Upper lobe of left lung (tissue), 6 donors: Measurements from ENCODE around the gene WLS. TPM values are rescaled to one million over a fixed set of nuclear protein-coding genes. Genes with fewer than 3 reads are reported as not detected.
A peak's percentile ranks its signal among the peaks of the same experiment; 100 is the strongest.

Experiments
- ATAC-seq, 2 donors: fragments of 200-7000 bp; cut with Tn5 transposase; one replicate each; pipeline ENCODE4 v1.9.1; 2022; ENCODE audit warnings: mild to moderate bottlenecking in 2 of 2, moderate library complexity in 2 of 2; ENCODE audit not compliant: low FRiP score in 2 of 2
- DNase-seq, 2 donors: peaks; one replicate each; pipeline ENCODE4 v3.0.0-alpha.2; 2019 to 2020
- H3K27ac ChIP-seq, 4 donors: fragments of 200-600 bp; sonication (generic); one replicate each; pipeline ENCODE4 v1.5.1; 2016 to 2019
- H3K27me3 ChIP-seq, 4 donors: fragments of 200-600 bp; sonication (generic); one replicate each; pipeline ENCODE4 v1.5.1; 2017 to 2019
- H3K36me3 ChIP-seq, 4 donors: fragments of 200-600 bp; sonication (generic); one replicate each; pipeline ENCODE4 v1.5.1; 2016 to 2019
- H3K4me1 ChIP-seq, 4 donors: fragments of 200-600 bp; sonication (generic); one replicate each; pipeline ENCODE4 v1.5.1; 2018 to 2019
- H3K4me3 ChIP-seq, 4 donors: fragments of 200-600 bp; sonication (generic); one replicate each; pipeline ENCODE4 v1.5.1; 2017 to 2019; ENCODE audit warnings: mild to moderate bottlenecking in 2 of 4, moderate library complexity in 1 of 4
- H3K9me3 ChIP-seq, 4 donors: fragments of 200-600 bp; sonication (generic); one replicate each; pipeline ENCODE4 v1.5.1; 2018 to 2019
- CTCF ChIP-seq, 6 experiments: fragments of 450-650 bp in 4 of 6; fragments of 200-600 bp in 2 of 6; sonication (generic) in 2 of 6; IDR thresholded peaks; one replicate each; pipeline ENCODE4 v1.5.1; 2016 to 2019; ENCODE audit warnings: antibody characterized with exemption in 6 of 6
- EP300 ChIP-seq, 4 donors: sonication (generic); formaldehyde crosslinking; IDR thresholded peaks; one replicate each; pipeline ENCODE4 v1.5.1; 2017; ENCODE audit warnings: antibody characterized with exemption in 4 of 4, control low read depth in 2 of 4
- POLR2A ChIP-seq, 4 donors: fragments of 450-650 bp; IDR thresholded peaks; one replicate each; pipeline ENCODE4 v1.5.1; 2016 to 2017; ENCODE audit warnings: antibody characterized with exemption in 4 of 4, mild to moderate bottlenecking in 2 of 4
- POLR2AphosphoS5 ChIP-seq, 2 donors: sonication (generic); formaldehyde crosslinking; IDR thresholded peaks; one replicate each; pipeline ENCODE4 v1.5.1; 2017; ENCODE audit warnings: antibody characterized with exemption in 2 of 2
- WGBS, 2 donors: methylation state at CpG; one replicate each; pipeline ENCODE4 v1.1.5; 2017 to 2018; 5-methylcytosine and 5-hydroxymethylcytosine counted together
- total RNA-seq, 6 donors: library from RNA; depleted of rRNA in 4 of 6; stranded (reverse); fragments of >200 nt in 4 of 6; gene quantifications; one replicate each; pipeline versions ENCODE4 v1.1.0 to v1.2.1, GENCODE V29; 2016 to 2021
- donor health status: DM: no; HTN: no; CAD: no; lungs with moderate emphysema.
- donor health status: DM: no; HTN: yes; CAD: no; lungs with severe emphysema.

Gene WLS
- total RNA-seq, 6 donors from 2014 or later: 33.5 to 113 (median 61.3) TPM

DNA sequence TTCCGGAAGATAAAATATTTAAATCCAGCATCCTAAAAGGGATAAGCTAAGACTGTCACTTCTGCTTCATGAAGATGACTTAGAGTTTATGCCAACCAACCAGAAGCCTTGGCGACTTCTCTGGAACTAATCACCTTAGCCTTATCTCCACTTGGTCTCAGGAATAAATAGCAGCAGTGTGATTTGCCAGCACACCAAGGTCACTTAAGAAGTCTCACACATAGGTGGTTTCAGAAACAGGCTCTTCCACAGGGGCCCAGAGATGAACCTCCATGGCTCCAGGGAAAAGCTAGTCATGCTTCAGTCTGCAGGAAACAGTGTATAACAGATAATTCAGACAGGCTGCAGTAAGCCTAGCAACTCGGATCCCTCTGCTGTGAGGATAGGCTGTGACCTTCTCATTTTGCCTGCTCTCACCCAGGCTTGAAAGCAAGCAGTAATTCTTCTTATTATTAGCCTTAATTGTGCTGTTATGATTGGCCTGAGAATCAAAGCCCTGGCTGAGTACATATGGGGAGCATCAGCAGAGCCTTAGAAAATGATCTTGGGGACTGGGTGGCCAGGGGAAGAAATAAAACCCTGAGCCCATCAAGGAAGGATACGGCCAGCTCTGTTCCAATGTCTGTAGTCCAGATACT is 84.7 kb downstream of the WLS start:
- no peak for ATAC-seq
- Histone ChIP-seq H3K4me3 (no peak overlapping the region), H3K27ac (no peak overlapping the region), H3K36me3 (peaks cover 3 to 52% (median 5%) of the 10 kb centered on the region in 4 donors), H3K4me1 (peaks cover 0 to 10% (median 6%) of the 10 kb centered on the region in 4 donors), H3K27me3 (no peaks in the 10 kb centered on the region), H3K9me3 (no peaks in the 10 kb centered on the region)
- DNase-seq: no peak
- 69 to 85% methylated on average over 4 of the region's 4 CpGs for WGBS, 2 donors
- TF ChIP-seq POLR2A (IDR thresholded peaks at IDR 0.05): no peak
- TF ChIP-seq CTCF (IDR thresholded peaks at IDR 0.05): no peak
- TF ChIP-seq EP300 (IDR thresholded peaks at IDR 0.05): no peak
- no peak for TF ChIP-seq POLR2AphosphoS5 (IDR thresholded peaks at IDR 0.05)

GRCh38 chr1:68145418-68146126 is 86.8 kb downstream of the WLS start:
- peak in 1 of 2 donors; percentile 39 for DNase-seq
- H3K27ac ChIP-seq: peak overlapping the region; percentile 10 to 33 (median 24)
- no peak for ATAC-seq
- peaks cover 10 to 20% (median 18%) of the 10 kb centered on the region in 4 donors for H3K4me1 ChIP-seq
- H3K27me3 ChIP-seq: no peaks in the 10 kb centered on the region
- 49 to 66% methylated on average over 10 of the region's 10 CpGs for WGBS, 2 donors
- H3K4me3 ChIP-seq: no peak overlapping the region
- peaks cover 3 to 46% (median 5%) of the 10 kb centered on the region in 4 donors for H3K36me3 ChIP-seq
- TF ChIP-seq POLR2A (IDR thresholded peaks at IDR 0.05) (no peak), CTCF (IDR thresholded peaks at IDR 0.05) (no peak), EP300 (IDR thresholded peaks at IDR 0.05) (no peak), POLR2AphosphoS5 (IDR thresholded peaks at IDR 0.05) (no peak)
- H3K9me3 ChIP-seq: no peaks in the 10 kb centered on the region

DNA sequence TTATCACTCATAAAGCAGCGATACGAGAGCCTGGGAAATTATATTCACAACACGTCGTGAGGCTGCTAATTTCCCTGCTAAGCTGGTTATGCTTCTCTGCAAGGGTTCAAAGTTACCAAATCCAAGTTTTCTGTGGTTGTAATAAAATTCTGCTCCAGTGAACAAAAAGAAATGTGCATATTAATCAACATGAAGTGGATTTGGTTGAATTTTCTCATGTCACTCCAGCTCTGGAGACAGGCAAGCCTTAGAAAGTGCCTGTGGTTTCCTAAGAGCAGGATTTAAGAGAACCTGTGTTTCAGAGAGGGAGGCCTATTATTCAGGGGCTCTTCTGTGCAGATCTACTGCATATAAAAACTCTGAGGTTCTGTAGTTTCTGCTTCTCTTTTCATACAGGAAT is 87.5 kb downstream of the WLS start:
- no peak overlapping the region for H3K4me3 ChIP-seq
- TF ChIP-seq CTCF (IDR thresholded peaks at IDR 0.05) (no peak), POLR2A (IDR thresholded peaks at IDR 0.05) (no peak), EP300 (IDR thresholded peaks at IDR 0.05) (no peak), POLR2AphosphoS5 (IDR thresholded peaks at IDR 0.05) (no peak)
- H3K27ac ChIP-seq: no peak overlapping the region
- 93 to 94% methylated on average over 4 of the region's 4 CpGs for WGBS, 2 donors
- no peaks in the 10 kb centered on the region for H3K27me3 ChIP-seq
- H3K9me3 ChIP-seq: no peaks in the 10 kb centered on the region
- H3K4me1 ChIP-seq: peaks cover 10 to 20% (median 19%) of the 10 kb centered on the region in 4 donors
- DNase-seq (no peak), ATAC-seq (no peak)
- H3K36me3 ChIP-seq: peaks cover under 1 to 42% (median 2%) of the 10 kb centered on the region in 4 donors

DNA sequence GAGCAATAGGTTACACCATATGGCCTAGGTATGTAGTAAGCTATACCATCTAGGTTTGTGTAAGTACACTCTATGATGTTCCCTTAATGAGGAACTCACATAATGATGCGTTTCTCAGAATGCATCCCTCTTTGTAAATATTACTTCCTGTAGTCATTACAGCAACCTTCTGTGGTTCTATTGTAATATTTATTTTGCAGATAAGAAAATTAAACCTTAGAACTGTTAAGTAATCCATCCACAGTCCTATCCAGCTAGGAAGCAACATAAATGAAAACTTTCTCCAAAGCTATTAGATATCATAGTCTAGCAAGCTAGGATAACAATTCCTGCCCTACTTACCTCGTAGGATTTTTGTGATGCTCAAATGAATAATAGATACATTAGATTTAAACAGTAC is 88.7 kb downstream of the WLS start:
- ATAC-seq: no peak
- Histone ChIP-seq H3K4me1 (peaks cover 10 to 20% (median 19%) of the 10 kb centered on the region in 4 donors), H3K36me3 (peaks cover 0 to 30% (median 2%) of the 10 kb centered on the region in 4 donors), H3K4me3 (no peak overlapping the region), H3K27me3 (no peaks in the 10 kb centered on the region), H3K27ac (no peak overlapping the region), H3K9me3 (no peaks in the 10 kb centered on the region)
- TF ChIP-seq CTCF (IDR thresholded peaks at IDR 0.05) (no peak), EP300 (IDR thresholded peaks at IDR 0.05) (no peak), POLR2A (IDR thresholded peaks at IDR 0.05) (no peak), POLR2AphosphoS5 (IDR thresholded peaks at IDR 0.05) (no peak)
- no peak for DNase-seq
- WGBS, 2 donors: 54 to 57% methylated on average over 2 of the region's 2 CpGs
